Esophagus squamous epithelium (tissue), 5 donors: ENCODE measurements around the gene DENND11. TPM values are rescaled to one million over a fixed set of nuclear protein-coding genes. Genes with fewer than 3 reads are reported as not detected.

ENCODE experiments used
- DNase-seq: peaks from one replicate; lab custom pipeline; 2025; lab: John Stamatoyannopoulos, UW
- H3K27ac ChIP-seq, 4 donors: fragments of 200-600 bp; sonication (generic); one replicate each; pipeline ENCODE4 v1.5.1; 2016 to 2019; ENCODE audit warnings: mild to moderate bottlenecking in 1 of 4
- H3K27me3 ChIP-seq, 4 donors: fragments of 200-600 bp; sonication (generic); 1 replicate in 3 of 4; 2 replicates in 1 of 4; pipeline versions ENCODE4 v1.5.1 to v1.6.0; 2017 to 2021; ENCODE audit warnings: antibody characterized with exemption in 1 of 4
- H3K36me3 ChIP-seq, 3 donors: fragments of 200-600 bp; sonication (generic); one replicate each; pipeline ENCODE4 v1.5.1; 2016 to 2019
- H3K4me1 ChIP-seq, 3 donors: fragments of 200-600 bp; sonication (generic); one replicate each; pipeline ENCODE4 v1.5.1; 2017 to 2019
- H3K4me3 ChIP-seq, 4 donors: fragments of 200-600 bp; sonication (generic); 1 replicate in 3 of 4; 2 replicates in 1 of 4; pipeline ENCODE4 v1.5.1; 2016 to 2019; ENCODE audit warnings: mild to moderate bottlenecking in 2 of 4, moderate library complexity in 1 of 4
- H3K9me3 ChIP-seq, 3 donors: fragments of 200-600 bp; sonication (generic); one replicate each; pipeline ENCODE4 v1.5.1; 2016 to 2019
- CTCF ChIP-seq, 6 experiments: fragments of 450-650 bp in 4 of 6; fragments of 200-600 bp in 2 of 6; sonication (generic) in 2 of 6; IDR thresholded peaks; one replicate each; pipeline ENCODE4 v1.5.1; 2016 to 2019; ENCODE audit warnings: antibody characterized with exemption in 6 of 6, mild to moderate bottlenecking in 4 of 6, moderate library complexity in 4 of 6
- POLR2A ChIP-seq, 4 donors: fragments of 450-650 bp; IDR thresholded peaks; one replicate each; pipeline ENCODE4 v1.6.1; 2017; ENCODE audit warnings: antibody characterized with exemption in 4 of 4, mild to moderate bottlenecking in 4 of 4, moderate library complexity in 3 of 4
- WGBS, 2 donors: methylation state at CpG; one replicate each; pipeline ENCODE4 v1.1.5; 2018; 5-methylcytosine and 5-hydroxymethylcytosine counted together
- intact Hi-C: fragments of 100-400 bp; cut with DNase I; formaldehyde crosslinking; loops from one replicate; pipeline ENCODE4 v1.15.0; 2022
- total RNA-seq, 4 donors: library from RNA; depleted of rRNA; stranded (reverse); fragments of >200 nt; gene quantifications; one replicate each; pipeline ENCODE4 v1.1.0, GENCODE V29; 2016
- donor health status: DM: yes; HTN: yes; CAD: no.

The DENND11 gene
- total RNA-seq, 4 donors from 2014 or later = 11.8 to 28.6 (median 14.2) TPM

- no peaks in the 10 kb centered on the region for H3K9me3 ChIP-seq
- no peak for DNase-seq
- peak overlapping the region; percentile 61 to 84 (median 82) for H3K27ac ChIP-seq
- H3K4me1 ChIP-seq = peaks cover 13 to 56% (median 21%) of the 10 kb centered on the region in 3 donors
- H3K36me3 ChIP-seq = peaks cover 0 to 48% (median 0%) of the 10 kb centered on the region in 3 donors
- intact Hi-C loops = no loop called here
- WGBS, 2 donors = 74 to 81% methylated on average over 6 of the region's 6 CpGs
- no peak overlapping the region for H3K4me3 ChIP-seq
- H3K27me3 ChIP-seq = no peaks in the 10 kb centered on the region
- TF ChIP-seq CTCF (IDR thresholded peaks at IDR 0.05) (no peak), POLR2A (IDR thresholded peaks at IDR 0.05) (no peak)
Observed at GRCh38 chr7:141675436-141676215, 26.3 kb downstream of the DENND11 start.

GRCh38 chr7:141674702-141675101 is 27.3 kb downstream of the DENND11 start:
- Histone ChIP-seq H3K4me1 (peaks cover 13 to 56% (median 21%) of the 10 kb centered on the region in 3 donors), H3K27ac (peak overlapping the region; percentile 61 to 84 (median 82)), H3K9me3 (no peaks in the 10 kb centered on the region), H3K4me3 (no peak overlapping the region), H3K27me3 (no peaks in the 10 kb centered on the region), H3K36me3 (peaks cover 0 to 46% (median 0%) of the 10 kb centered on the region in 3 donors)
- DNase-seq = no peak
- TF ChIP-seq POLR2A (IDR thresholded peaks at IDR 0.05) (no peak), CTCF (IDR thresholded peaks at IDR 0.05) (peak in 5 of 6 experiments; percentile 18 to 65 (median 32))
- 64 to 74% methylated on average over 3 to 4 of the region's 4 CpGs for WGBS, 2 donors
- intact Hi-C loops = no loop called here

GRCh38 chr7:141674171-141674671 is 27.7 kb downstream of the DENND11 start:
- 33 to 54% methylated on average over 3 to 5 of the region's 5 CpGs for WGBS, 2 donors
- Histone ChIP-seq H3K27me3 (no peaks in the 10 kb centered on the region), H3K4me1 (peaks cover 13 to 56% (median 21%) of the 10 kb centered on the region in 3 donors), H3K4me3 (no peak overlapping the region), H3K36me3 (peaks cover 0 to 41% (median 0%) of the 10 kb centered on the region in 3 donors), H3K9me3 (no peaks in the 10 kb centered on the region), H3K27ac (peak overlapping the region; percentile 61 to 84 (median 82))
- TF ChIP-seq CTCF (IDR thresholded peaks at IDR 0.05) = no peak
- no peak for TF ChIP-seq POLR2A (IDR thresholded peaks at IDR 0.05)
- intact Hi-C loops = no loop called here
- no peak for DNase-seq

- TF ChIP-seq CTCF (IDR thresholded peaks at IDR 0.05) (no peak), POLR2A (IDR thresholded peaks at IDR 0.05) (no peak)
- intact Hi-C loops = no loop called here
Observed at GRCh38 chr7:141673346-141673745, 28.6 kb downstream of the DENND11 start.

More at GRCh38 chr7:141673346-141673745, 28.6 kb downstream of the DENND11 start:
- peak overlapping the region in 3 of 4 donors; percentile 6 to 84 (median 82) for H3K27ac ChIP-seq
- WGBS, 2 donors = 87 to 91% methylated on average over 3 of the region's 3 CpGs
- H3K9me3 ChIP-seq = no peaks in the 10 kb centered on the region
- no peaks in the 10 kb centered on the region for H3K27me3 ChIP-seq
- no peak overlapping the region for H3K4me3 ChIP-seq
- DNase-seq = no peak
- peaks cover 0 to 35% (median 0%) of the 10 kb centered on the region in 3 donors for H3K36me3 ChIP-seq
- peaks cover 13 to 56% (median 21%) of the 10 kb centered on the region in 3 donors for H3K4me1 ChIP-seq
